CD4-positive, alpha-beta T cell treated with Interleukin-2 at 100 ng/mL for 4 hours (primary cell): ENCODE measurements around the gene GAP43.
"Not testable (repeated sequence)": the region's sequence is repeated elsewhere in the genome, so short reads cannot be mapped to it uniquely, and the experiment has no call there.

Source experiments
- DNase-seq: peaks from one replicate; pipeline ENCODE4 v3.0.0-alpha.2; 2020; ENCODE audit warnings: low spot score

GAP43 gene

GRCh38 chr3:115698851-115699591, 75.7 kb downstream of the GAP43 start:
- DNase-seq, result no peak

- DNase-seq, result no peak
Measured at GRCh38 chr3:115699706-115700105, 76.4 kb downstream of the GAP43 start.

GRCh38 chr3:115702598-115702997, 79.3 kb downstream of the GAP43 start:
- no peak for DNase-seq

- DNase-seq, result no peak
Measured at GRCh38 chr3:115704661-115705338, 81.5 kb downstream of the GAP43 start.

GRCh38 chr3:115706311-115706829, 83.1 kb downstream of the GAP43 start:
- DNase-seq, result no peak

GRCh38 chr3:115708540-115708939, 85.2 kb downstream of the GAP43 start:
- no peak for DNase-seq

- no peak for DNase-seq
Measured at GRCh38 chr3:115709093-115709492, 85.8 kb downstream of the GAP43 start.

- DNase-seq, result no peak
Measured at GRCh38 chr3:115709931-115710330, 86.6 kb downstream of the GAP43 start.

- no peak for DNase-seq
Measured at GRCh38 chr3:115710799-115711198, 87.5 kb downstream of the GAP43 start.

- DNase-seq, result no peak
Measured at GRCh38 chr3:115712871-115713270, 89.6 kb downstream of the GAP43 start.

- DNase-seq, result no peak
Measured at GRCh38 chr3:115713284-115713683, 90.0 kb downstream of the GAP43 start.

- no peak for DNase-seq
Measured at GRCh38 chr3:115715241-115715745, 92.0 kb downstream of the GAP43 start.

- DNase-seq, result no peak
Measured at GRCh38 chr3:115720983-115721382, 97.7 kb downstream of the GAP43 start.

GRCh38 chr3:115725800-115726199, 102.5 kb downstream of the GAP43 start:
- DNase-seq, result no peak

- no peak for DNase-seq
Measured at GRCh38 chr3:115727135-115727534, 103.8 kb downstream of the GAP43 start.

GRCh38 chr3:115728013-115728412, 104.7 kb downstream of the GAP43 start:
- DNase-seq, result no peak

GRCh38 chr3:115736341-115736740, 113.0 kb downstream of the GAP43 start:
- DNase-seq, result not testable (repeated sequence)

- no peak for DNase-seq
Measured at GRCh38 chr3:115741650-115742049, 118.3 kb downstream of the GAP43 start.

GRCh38 chr3:115744516-115744915, 121.2 kb downstream of the GAP43 start:
- DNase-seq, result not testable (repeated sequence)

- DNase-seq, result not testable (repeated sequence)
Measured at GRCh38 chr3:115752978-115753377, 129.7 kb downstream of the GAP43 start.

GRCh38 chr3:115758076-115758763, 134.9 kb downstream of the GAP43 start:
- DNase-seq, result no peak

GRCh38 chr3:115760716-115761115, 137.4 kb downstream of the GAP43 start:
- DNase-seq, result no peak

- no peak for DNase-seq
Measured at GRCh38 chr3:115761927-115762305, 138.6 kb downstream of the GAP43 start.
